ENCODE data around the gene TCN2. TPM values are rescaled to one million over a fixed set of nuclear protein-coding genes. Genes with fewer than 3 reads are reported as not detected.
"Not testable (repeated sequence)": the region's sequence is repeated elsewhere in the genome, so short reads cannot be mapped to it uniquely, and the experiment has no call there.

TCN2 gene
- total and polyA plus RNA-seq, 2 experiments from 2014 or later: 4.8 to 5.3 TPM

DNA sequence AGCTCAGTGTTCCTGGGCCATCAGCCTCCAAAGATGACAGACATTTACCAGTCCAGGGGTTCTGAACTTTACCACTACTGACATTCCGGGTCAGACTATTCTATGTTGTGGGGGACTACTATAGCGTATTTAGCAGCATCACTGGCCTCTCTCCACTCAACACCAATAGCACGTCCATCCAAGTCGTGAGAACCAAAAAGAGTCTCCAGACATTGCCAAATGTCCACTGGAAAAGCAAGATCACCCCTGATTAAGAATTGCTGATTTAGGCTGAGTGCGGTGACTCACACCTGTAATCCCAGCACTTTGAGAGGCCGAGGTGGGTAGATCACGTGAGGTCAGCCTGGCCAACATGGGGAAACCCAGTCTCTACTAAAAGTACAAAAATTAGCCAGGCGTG lies 20.6 kb upstream of the TCN2 start:
- H3K27ac ChIP-seq: no peak overlapping the region
- no peaks in the 10 kb centered on the region for H3F3A ChIP-seq (ENCODE audit: insufficient read depth)
- no peak overlapping the region for H3K4me2 ChIP-seq (ENCODE audit: unreplicated experiment)
- no peaks in the 10 kb centered on the region for H4K20me1 ChIP-seq (ENCODE audit: insufficient read depth)
- H3K79me2 ChIP-seq (ENCODE audit: insufficient read depth): peaks cover 34% of the 10 kb centered on the region
- no peaks in the 10 kb centered on the region for H3K9me2 ChIP-seq (ENCODE audit: insufficient read depth)
- TF ChIP-seq EZH2 (IDR thresholded peaks at IDR 0.05; ENCODE audit: insufficient read depth, poor library complexity, severe bottlenecking): no peak
- no peak for TF ChIP-seq EZH2phosphoT487 (IDR thresholded peaks at IDR 0.05; ENCODE audit: insufficient read depth, low read depth)
- H3K9ac ChIP-seq: no peak overlapping the region
- peaks cover 11% of the 10 kb centered on the region for H3K4me1 ChIP-seq (ENCODE audit: insufficient read depth)
- in situ Hi-C loops (cut with MboI): no loop called here
- H3K4me3 ChIP-seq: no peak overlapping the region
- DNase-seq: no peak
- 92 to 94% methylated on average over 8 of the region's 8 CpGs for WGBS, 2 experiments (ENCODE audit: low coverage in 1 of 2, low lambda C conversion rate in 2 of 2, missing lambda C conversion rate in 2 of 2)
- H3K27me3 ChIP-seq (replicated peaks; ENCODE audit: insufficient read depth): no peaks in the 10 kb centered on the region
- peaks cover 28% of the 10 kb centered on the region for H3K36me3 ChIP-seq (ENCODE audit: low read depth)
- H3K9me3 ChIP-seq (ENCODE audit: low read depth): no peaks in the 10 kb centered on the region
- H2AFZ ChIP-seq: no peak overlapping the region

DNA sequence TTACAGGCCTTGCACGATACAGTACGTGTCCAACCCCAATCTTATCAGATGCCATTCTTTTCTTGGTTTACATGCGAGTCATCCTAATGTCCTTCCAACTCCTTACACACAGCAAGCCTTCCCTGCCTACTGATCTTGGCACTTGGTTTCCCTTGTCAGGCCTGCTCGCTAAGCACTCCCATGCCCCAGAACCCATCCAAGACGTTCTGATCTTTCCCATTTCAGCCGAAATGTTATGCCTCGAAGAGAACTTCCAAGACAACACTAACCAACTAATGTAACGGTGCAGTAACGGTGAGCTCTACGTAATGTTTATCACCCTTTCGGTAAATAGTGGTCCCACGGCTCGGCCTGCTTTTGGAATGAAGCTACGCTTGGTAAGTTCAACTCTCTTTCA lies 15.8 kb upstream of the TCN2 start:
- H3K27me3 ChIP-seq (replicated peaks; ENCODE audit: insufficient read depth): peaks cover 7% of the 10 kb centered on the region; the same call in 1 of the 2 replicates
- no peaks in the 10 kb centered on the region for H3K9me3 ChIP-seq (ENCODE audit: low read depth)
- no peaks in the 10 kb centered on the region for H3F3A ChIP-seq (ENCODE audit: insufficient read depth)
- peak overlapping the region; percentile 88 for H3K27ac ChIP-seq
- 2 to 6% methylated on average over 14 of the region's 14 CpGs for WGBS, 2 experiments (ENCODE audit: low coverage in 1 of 2, low lambda C conversion rate in 2 of 2, missing lambda C conversion rate in 2 of 2)
- TF ChIP-seq EZH2 (IDR thresholded peaks at IDR 0.05; ENCODE audit: insufficient read depth, poor library complexity, severe bottlenecking): no peak
- in situ Hi-C loops (cut with MboI): no loop called here
- peak overlapping the region; percentile 81 for H2AFZ ChIP-seq
- H3K79me2 ChIP-seq (ENCODE audit: insufficient read depth): peaks cover 38% of the 10 kb centered on the region
- no peaks in the 10 kb centered on the region for H3K9me2 ChIP-seq (ENCODE audit: insufficient read depth)
- peaks cover 23% of the 10 kb centered on the region for H3K36me3 ChIP-seq (ENCODE audit: low read depth)
- peak; percentile 82 for DNase-seq
- no peaks in the 10 kb centered on the region for H4K20me1 ChIP-seq (ENCODE audit: insufficient read depth)
- peak overlapping the region; percentile 86 for H3K4me2 ChIP-seq (ENCODE audit: unreplicated experiment)
- H3K4me1 ChIP-seq (ENCODE audit: insufficient read depth): peaks cover 11% of the 10 kb centered on the region
- H3K4me3 ChIP-seq: peak overlapping the region; percentile 99
- peak overlapping the region; percentile 99 for H3K9ac ChIP-seq

DNA sequence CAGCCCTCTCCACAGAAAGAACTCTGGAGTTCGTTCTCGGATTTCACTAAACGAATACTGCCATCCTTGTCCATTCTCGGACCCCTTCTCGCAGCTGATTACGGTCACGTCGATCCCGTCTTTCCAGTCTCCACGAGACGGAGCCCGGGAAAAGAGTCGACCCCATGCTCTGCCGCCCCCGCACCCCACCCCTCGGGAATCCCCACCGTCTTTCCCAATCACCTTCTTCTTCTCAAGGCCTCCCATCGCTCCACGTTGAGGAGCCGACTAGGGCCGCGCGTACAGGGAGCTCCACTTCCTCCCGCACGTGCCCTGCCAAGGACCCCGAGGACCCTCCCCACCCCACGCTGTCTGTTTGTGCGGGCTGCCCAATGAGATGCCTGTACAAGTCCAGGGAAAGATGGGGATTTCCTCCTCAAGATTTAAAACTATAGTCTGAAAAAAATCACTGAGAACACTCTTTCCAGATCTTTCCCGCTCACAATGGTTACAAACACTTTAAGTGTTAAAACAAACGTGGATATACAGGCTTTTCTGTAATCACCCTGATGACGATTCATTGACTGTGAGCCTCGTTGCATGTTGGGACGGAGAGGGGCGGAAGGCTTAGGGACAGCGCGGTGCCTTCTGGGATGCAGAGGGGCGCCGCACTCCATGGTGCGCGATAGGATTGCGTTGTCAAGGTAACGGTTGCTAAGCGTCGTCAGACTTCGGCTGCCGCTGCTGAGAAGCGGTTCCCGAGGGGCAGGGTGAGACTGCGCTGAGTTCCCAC lies 15.2 kb upstream of the TCN2 start, which contains the start of gene PES1:
PES1 (minus strand) TSS at position 323 of the 772 bp plus-strand sequence; CDS start at position 246, 77 bp downstream.
- Histone ChIP-seq H3K27ac (peak within 1 kb of the TSS; percentile 88), H3K36me3 (ENCODE audit: low read depth) (peaks cover 17% of the 10 kb centered on the region; the same call in 1 of the 2 replicates), H3K4me1 (ENCODE audit: insufficient read depth) (peaks cover 11% of the 10 kb centered on the region), H2AFZ (peak within 1 kb of the TSS; percentile 81), H3K9me2 (ENCODE audit: insufficient read depth) (no peaks in the 10 kb centered on the region), H3K4me2 (ENCODE audit: unreplicated experiment) (peak within 1 kb of the TSS; percentile 86), H3K9ac (peak within 1 kb of the TSS; percentile 99), H4K20me1 (ENCODE audit: insufficient read depth) (no peaks in the 10 kb centered on the region), H3F3A (ENCODE audit: insufficient read depth) (no peaks in the 10 kb centered on the region), H3K79me2 (ENCODE audit: insufficient read depth) (peaks cover 38% of the 10 kb centered on the region), H3K9me3 (ENCODE audit: low read depth) (no peaks in the 10 kb centered on the region), H3K27me3 (replicated peaks; ENCODE audit: insufficient read depth) (peaks cover 7% of the 10 kb centered on the region; the same call in 1 of the 2 replicates), H3K4me3 (peak within 1 kb of the TSS; percentile 99)
- in situ Hi-C loops (cut with MboI): no loop called here
- TF ChIP-seq EZH2phosphoT487 (IDR thresholded peaks at IDR 0.05; ENCODE audit: insufficient read depth, low read depth) (no peak), EZH2 (IDR thresholded peaks at IDR 0.05; ENCODE audit: insufficient read depth, poor library complexity, severe bottlenecking) (no peak)
- 1 to 2% methylated on average over 44 to 49 of the region's 49 CpGs for WGBS, 2 experiments (ENCODE audit: low coverage in 1 of 2, low lambda C conversion rate in 2 of 2, missing lambda C conversion rate in 2 of 2)
- DNase-seq: peak; percentile 100

DNA sequence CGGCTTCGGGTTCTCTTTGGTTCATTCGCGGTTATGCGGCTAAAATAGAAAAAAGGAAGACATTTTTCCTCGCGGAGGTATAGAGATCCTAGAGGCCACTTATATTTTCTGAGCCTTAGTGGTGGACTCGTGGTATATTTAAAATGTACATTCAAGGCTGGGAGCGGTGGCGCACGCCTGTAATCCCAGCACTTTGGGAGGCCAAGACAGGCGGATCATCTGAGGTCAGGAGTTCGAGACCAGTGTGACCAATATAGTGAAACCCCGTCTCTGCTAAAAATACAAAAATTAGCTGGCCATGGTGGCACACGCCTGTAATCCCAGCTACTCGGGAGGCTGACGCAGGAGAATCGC lies 14.6 kb upstream of the TCN2 start:
- 38% methylated on average over 18 of the region's 18 CpGs for WGBS, 2 experiments (ENCODE audit: low coverage in 1 of 2, low lambda C conversion rate in 2 of 2, missing lambda C conversion rate in 2 of 2)
- H3K9me2 ChIP-seq (ENCODE audit: insufficient read depth); in situ Hi-C loops (cut with MboI); H3K9me3 ChIP-seq (ENCODE audit: low read depth); H3K27me3 ChIP-seq (replicated peaks; ENCODE audit: insufficient read depth); DNase-seq; H3F3A ChIP-seq (ENCODE audit: insufficient read depth); H4K20me1 ChIP-seq (ENCODE audit: insufficient read depth): not testable (repeated sequence)
- H2AFZ ChIP-seq: peak overlapping the region; percentile 81
- peaks cover 11% of the 10 kb centered on the region; the same call in 1 of the 2 replicates for H3K36me3 ChIP-seq (ENCODE audit: low read depth)
- H3K27ac ChIP-seq: peak overlapping the region; percentile 8; the same call in 1 of the 2 replicates
- H3K79me2 ChIP-seq (ENCODE audit: insufficient read depth): peaks cover 38% of the 10 kb centered on the region
- H3K4me2 ChIP-seq (ENCODE audit: unreplicated experiment): peak overlapping the region; percentile 86
- H3K9ac ChIP-seq: peak overlapping the region; percentile 99
- H3K4me1 ChIP-seq (ENCODE audit: insufficient read depth): peaks cover 11% of the 10 kb centered on the region
- peak overlapping the region; percentile 99 for H3K4me3 ChIP-seq

Data from GM23248 (cell line).